Activated CD4-positive, alpha-beta memory T cell treated with anti-CD3 and anti-CD28 coated beads, Interleukin-2, amount 10 ng/mL, durations not matched to agents 7 days and 5 days (primary cell): ENCODE results near the gene RNF182. TPM values are rescaled to one million over a fixed set of nuclear protein-coding genes. Genes with fewer than 3 reads are reported as not detected.
"Not testable (repeated sequence)": the region's sequence is repeated elsewhere in the genome, so short reads cannot be mapped to it uniquely, and the experiment has no call there.

Experiments used
- CTCF ChIA-PET: fragments of 350-600 bp; sonication (Branson Sonifier 250); formaldehyde crosslinking; loops from one replicate; lab custom pipeline; 2021; ENCODE audit warnings: antibody characterized with exemption, inconsistent platforms; lab: Charles Lee
- POLR2A ChIA-PET: fragments of 350-600 bp; sonication (Branson Sonifier 250); formaldehyde crosslinking; loops from one replicate; lab custom pipeline; 2021; ENCODE audit warnings: antibody characterized with exemption; lab: Charles Lee
- DNase-seq: peaks from one replicate; pipeline ENCODE4 v3.0.0-alpha.2; 2020
- H3K27ac Mint-ChIP-seq: one replicate; pipeline ENCODE4 v1.8.0; 2021; ENCODE audit warnings: mild to moderate bottlenecking, mixed read lengths
- H3K27me3 Mint-ChIP-seq: one replicate; pipeline ENCODE4 v1.8.0; 2021; ENCODE audit warnings: mixed read lengths
- H3K36me3 Mint-ChIP-seq: one replicate; pipeline ENCODE4 v1.8.0; 2021; ENCODE audit warnings: low read depth, mixed read lengths
- H3K4me1 Mint-ChIP-seq: one replicate; pipeline ENCODE4 v1.8.0; 2021; ENCODE audit warnings: mixed read lengths
- H3K4me3 Mint-ChIP-seq: one replicate; pipeline ENCODE4 v1.8.0; 2021; ENCODE audit warnings: mild to moderate bottlenecking, mixed read lengths
- H3K9me3 Mint-ChIP-seq: one replicate; pipeline ENCODE4 v1.8.0; 2021; ENCODE audit warnings: mixed read lengths
- total RNA-seq, 2 experiments: library from RNA; stranded (reverse); gene quantifications; one replicate each; pipeline ENCODE4 v1.2.3, GENCODE V29; 2021

Gene RNF182, protein sequence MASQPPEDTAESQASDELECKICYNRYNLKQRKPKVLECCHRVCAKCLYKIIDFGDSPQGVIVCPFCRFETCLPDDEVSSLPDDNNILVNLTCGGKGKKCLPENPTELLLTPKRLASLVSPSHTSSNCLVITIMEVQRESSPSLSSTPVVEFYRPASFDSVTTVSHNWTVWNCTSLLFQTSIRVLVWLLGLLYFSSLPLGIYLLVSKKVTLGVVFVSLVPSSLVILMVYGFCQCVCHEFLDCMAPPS
- total RNA-seq: not detected

DNA sequence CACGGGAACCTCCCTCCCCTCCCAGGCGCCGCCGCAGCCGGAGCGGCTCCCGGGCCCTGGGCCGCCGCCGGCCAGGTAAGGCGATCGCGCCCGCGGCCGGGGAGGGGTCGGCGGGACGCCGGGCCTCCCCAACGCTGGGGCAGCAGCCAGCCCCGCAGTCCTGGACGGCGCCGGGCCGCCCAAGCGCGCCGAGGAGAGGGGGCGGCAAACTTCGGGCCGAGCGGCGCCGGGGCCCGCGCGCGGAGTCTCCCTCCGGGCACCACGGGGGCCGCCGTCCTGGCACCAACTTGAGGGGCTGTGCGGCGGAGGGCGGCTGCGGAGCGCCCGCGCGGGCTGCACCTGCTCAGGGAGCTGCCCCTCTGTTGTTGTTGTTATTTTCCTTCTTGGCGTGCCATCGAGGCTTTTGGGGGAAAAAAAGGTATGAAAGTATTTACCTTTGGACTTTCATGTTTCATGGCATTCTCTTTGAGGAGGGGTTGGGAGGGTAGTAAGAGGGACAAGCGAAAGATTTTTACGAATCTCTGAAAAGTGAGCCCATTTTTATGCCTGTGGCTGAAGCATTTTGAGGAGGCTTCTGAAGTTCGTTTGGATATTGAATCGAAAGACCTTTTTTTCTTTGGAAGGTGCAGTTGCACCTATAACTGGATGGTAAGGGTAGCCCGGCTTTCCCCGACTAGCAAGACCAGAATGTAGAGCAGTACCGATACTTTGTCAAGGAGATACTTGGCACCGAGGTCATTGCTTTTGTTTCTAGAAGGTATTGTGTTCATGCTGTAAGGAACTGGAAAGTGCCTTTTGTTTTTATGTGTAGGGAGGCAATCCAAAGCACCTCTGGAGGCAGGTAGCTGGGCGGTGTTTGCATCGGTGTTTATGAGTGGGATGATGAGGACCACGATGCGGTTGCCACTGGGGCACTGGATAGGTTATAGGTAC, at the start of gene RNF182:
RNF182 (plus strand) TSS at position 4 of the 933 bp plus-strand sequence. CDS start 52,168 bp downstream, outside the sequence.
- Mint-ChIP-seq H3K27ac (no peak within 1 kb of the TSS), H3K36me3 (no peaks in the 10 kb centered on the region), H3K4me3 (peak within 1 kb of the TSS; percentile 59), H3K27me3 (peaks cover 64% of the 10 kb centered on the region), H3K9me3 (no peaks in the 10 kb centered on the region), H3K4me1 (peaks cover 14% of the 10 kb centered on the region)
- ChIA-PET POLR2A (no interaction called here), CTCF (interaction anchor here (0.5 to 1.7 kb wide), 6 partner anchors 17 to 970 kb away, joined by 3 to 7 read pairs (median 3); no protein-coding TSS in a partner anchor)
- DNase-seq: peak; percentile 45

DNA sequence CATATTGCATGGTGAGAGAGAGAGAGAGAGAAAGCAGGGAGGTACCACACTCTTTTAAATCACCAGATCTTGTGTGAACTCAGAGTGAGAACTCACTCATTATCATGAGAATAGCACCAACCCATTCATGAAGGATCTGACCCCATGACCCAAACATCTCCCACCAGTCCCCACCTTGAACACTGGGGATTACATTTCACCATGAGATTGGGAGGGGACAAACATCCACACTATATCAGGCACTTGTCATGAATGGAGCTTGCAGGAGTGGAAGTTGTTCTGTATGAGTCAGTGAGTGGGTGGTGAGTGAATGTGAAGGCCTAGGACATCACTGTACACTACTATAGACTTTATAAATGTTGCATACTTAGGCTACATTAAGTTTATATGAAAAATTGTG, 47.7 kb upstream of the RNF182 start:
- H3K4me3 Mint-ChIP-seq: no peak overlapping the region
- H3K36me3 Mint-ChIP-seq: no peaks in the 10 kb centered on the region
- H3K9me3 Mint-ChIP-seq: no peaks in the 10 kb centered on the region
- ChIA-PET POLR2A (no interaction called here), CTCF (no interaction called here)
- peaks cover 16% of the 10 kb centered on the region for H3K27me3 Mint-ChIP-seq
- DNase-seq: no peak
- H3K4me1 Mint-ChIP-seq: peaks cover 10% of the 10 kb centered on the region
- H3K27ac Mint-ChIP-seq: no peak overlapping the region

GRCh38 chr6:13880061-13880663, 44.6 kb upstream of the RNF182 start:
- H3K27me3 Mint-ChIP-seq, H3K4me3 Mint-ChIP-seq, POLR2A ChIA-PET, H3K9me3 Mint-ChIP-seq, DNase-seq, H3K4me1 Mint-ChIP-seq, CTCF ChIA-PET, H3K27ac Mint-ChIP-seq, H3K36me3 Mint-ChIP-seq: not testable (repeated sequence)

DNA sequence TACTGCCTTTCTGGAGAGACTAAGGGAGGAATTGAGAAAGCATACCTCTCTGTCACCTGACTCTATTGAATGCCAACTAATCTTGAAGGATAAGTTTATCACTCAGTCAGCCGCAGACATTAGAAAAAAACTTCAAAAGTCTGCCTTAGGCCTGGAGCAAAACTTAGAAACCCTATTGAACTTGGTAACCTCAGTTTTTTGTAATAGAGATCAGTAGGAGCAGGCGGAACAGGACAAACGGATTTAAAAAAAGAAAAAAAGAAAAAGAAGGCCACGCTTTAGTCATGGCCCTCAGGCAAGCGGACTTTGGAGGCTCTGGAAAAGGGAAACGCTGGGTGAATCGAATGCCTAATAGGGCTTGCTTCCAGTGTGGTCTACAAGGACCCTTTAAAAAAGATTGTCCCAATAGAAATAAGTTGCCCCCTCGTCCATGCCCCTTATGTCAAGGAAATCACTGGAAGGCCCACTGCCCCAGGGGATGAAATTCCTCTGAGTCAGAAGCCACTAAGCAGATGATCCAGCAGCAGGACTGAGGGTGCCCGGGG, 43.1 kb upstream of the RNF182 start:
- Mint-ChIP-seq H3K9me3 (no peaks in the 10 kb centered on the region), H3K36me3 (no peaks in the 10 kb centered on the region), H3K27ac (no peak overlapping the region), H3K27me3 (peaks cover 9% of the 10 kb centered on the region), H3K4me3 (no peak overlapping the region), H3K4me1 (no peaks in the 10 kb centered on the region)
- DNase-seq: no peak
- ChIA-PET CTCF (no interaction called here), POLR2A (no interaction called here)

GRCh38 chr6:13883966-13884365, 40.8 kb upstream of the RNF182 start:
- CTCF ChIA-PET: interaction anchor here (0.6 to 0.9 kb wide), 2 partner anchors 17 to 162 kb away, joined by 3 read pairs; no protein-coding TSS in a partner anchor
- DNase-seq: no peak
- Mint-ChIP-seq H3K4me3 (no peak overlapping the region), H3K9me3 (no peaks in the 10 kb centered on the region), H3K27me3 (peaks cover 2% of the 10 kb centered on the region), H3K27ac (no peak overlapping the region), H3K4me1 (no peaks in the 10 kb centered on the region), H3K36me3 (no peaks in the 10 kb centered on the region)
- POLR2A ChIA-PET: no interaction called here

DNA sequence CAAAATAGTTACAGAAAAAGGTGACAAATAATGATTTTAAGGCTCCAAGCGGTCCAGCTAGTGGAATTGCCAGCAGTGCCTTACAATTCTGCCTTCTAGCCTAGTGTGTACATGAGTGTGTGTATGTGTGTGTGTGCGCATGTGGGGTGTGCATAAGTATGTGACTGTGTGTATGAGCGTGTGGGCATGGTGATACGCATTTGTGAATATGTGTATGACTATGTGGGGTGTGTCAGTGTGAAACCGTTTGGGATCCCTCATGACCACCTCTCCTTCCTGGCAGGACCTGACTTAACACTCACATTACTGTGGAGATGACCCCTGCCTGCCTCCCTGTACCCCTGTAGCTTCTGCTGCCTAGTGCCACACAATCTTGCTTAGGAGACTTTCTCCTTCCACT, 40.4 kb upstream of the RNF182 start:
- H3K4me1 Mint-ChIP-seq: no peaks in the 10 kb centered on the region
- H3K36me3 Mint-ChIP-seq: no peaks in the 10 kb centered on the region
- no peaks in the 10 kb centered on the region for H3K9me3 Mint-ChIP-seq
- H3K27ac Mint-ChIP-seq: no peak overlapping the region
- peaks cover 2% of the 10 kb centered on the region for H3K27me3 Mint-ChIP-seq
- ChIA-PET POLR2A (no interaction called here), CTCF (interaction anchor here (0.6 kb wide), 1 partner anchor 17 kb away, joined by 3 read pairs; no protein-coding TSS in a partner anchor)
- no peak overlapping the region for H3K4me3 Mint-ChIP-seq
- no peak for DNase-seq

- Mint-ChIP-seq H3K27me3 (peaks cover 2% of the 10 kb centered on the region), H3K36me3 (no peaks in the 10 kb centered on the region), H3K9me3 (no peaks in the 10 kb centered on the region), H3K4me1 (no peaks in the 10 kb centered on the region), H3K27ac (no peak overlapping the region), H3K4me3 (no peak overlapping the region)
- DNase-seq: no peak
- ChIA-PET CTCF (interaction anchor here (0.8 to 2.1 kb wide), 4 partner anchors 9 to 181 kb away, joined by 3 to 16 read pairs (median 4); no protein-coding TSS in a partner anchor), POLR2A (no interaction called here)
These were observed 39.2 kb upstream of the RNF182 start for GRCh38 chr6:13885601-13886000.

- ChIA-PET CTCF (interaction anchor here (1.5 to 2.1 kb wide), 2 partner anchors 13 to 180 kb away, joined by 3 to 16 read pairs; no protein-coding TSS in a partner anchor), POLR2A (no interaction called here)
- no peak for DNase-seq
- no peak overlapping the region for H3K27ac Mint-ChIP-seq
- H3K27me3 Mint-ChIP-seq: peaks cover 2% of the 10 kb centered on the region
- H3K4me3 Mint-ChIP-seq: no peak overlapping the region
- no peaks in the 10 kb centered on the region for H3K9me3 Mint-ChIP-seq
- H3K36me3 Mint-ChIP-seq: no peaks in the 10 kb centered on the region
- no peaks in the 10 kb centered on the region for H3K4me1 Mint-ChIP-seq
These were observed 37.8 kb upstream of the RNF182 start for GRCh38 chr6:13886949-13887348.

DNA sequence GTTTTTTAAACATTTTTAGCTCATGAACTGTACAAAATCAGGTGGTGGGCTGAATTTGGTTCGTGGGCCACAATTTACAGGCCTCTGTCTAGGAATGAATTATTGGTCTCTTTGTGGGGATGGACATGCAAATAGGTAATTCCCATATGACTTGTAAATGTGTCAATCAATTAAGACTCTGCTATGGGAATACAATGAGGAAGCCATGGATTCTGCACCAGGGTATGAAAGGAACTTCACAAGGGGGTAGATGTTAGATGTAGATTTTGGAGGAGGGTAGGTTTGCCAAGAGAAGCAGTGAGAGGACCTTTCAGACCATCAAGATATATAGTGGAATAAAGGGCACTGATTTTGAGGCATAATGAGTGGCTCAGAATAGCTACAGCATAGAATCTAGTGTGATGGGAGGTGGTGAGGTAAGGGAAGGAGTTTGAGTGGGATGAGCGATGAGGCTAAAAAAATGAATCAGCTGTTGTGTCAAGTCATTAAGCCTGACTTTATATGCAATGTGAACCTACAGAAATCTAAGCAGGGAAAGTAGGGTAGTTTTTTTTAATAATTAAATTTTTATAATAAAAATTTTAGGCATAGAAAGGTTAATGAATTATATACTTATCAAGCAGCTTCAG, 32.6 kb upstream of the RNF182 start:
- Mint-ChIP-seq H3K36me3 (no peaks in the 10 kb centered on the region), H3K4me3 (no peak overlapping the region), H3K9me3 (no peaks in the 10 kb centered on the region), H3K27me3 (peaks cover 15% of the 10 kb centered on the region), H3K4me1 (no peaks in the 10 kb centered on the region), H3K27ac (no peak overlapping the region)
- POLR2A ChIA-PET: no interaction called here
- no peak for DNase-seq
- CTCF ChIA-PET: interaction anchor here (0.6 to 0.9 kb wide), 2 partner anchors 102 to 1067 kb away, joined by 3 read pairs; no protein-coding TSS in a partner anchor

DNA sequence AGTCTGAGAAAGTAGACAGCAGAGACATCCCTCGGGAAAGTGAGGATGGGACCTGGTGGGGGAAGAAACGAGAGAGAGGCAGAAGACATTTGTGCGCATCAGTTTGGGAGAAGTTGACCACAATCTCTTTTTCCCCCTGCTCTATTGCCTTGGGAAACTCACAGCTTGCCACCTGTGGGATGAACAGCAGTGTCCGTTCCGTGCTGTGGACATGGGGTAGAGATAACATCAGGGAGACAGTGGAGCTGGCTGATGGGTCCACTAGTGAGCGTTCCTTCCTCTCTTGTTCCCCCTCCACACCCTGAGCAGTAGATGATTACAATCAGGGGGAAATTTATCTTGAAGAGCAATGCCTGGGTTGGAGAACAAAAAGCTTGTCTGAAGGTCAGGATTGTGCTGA, 21.8 kb upstream of the RNF182 start:
- no peak overlapping the region for H3K4me3 Mint-ChIP-seq
- H3K9me3 Mint-ChIP-seq: no peaks in the 10 kb centered on the region
- no peak for DNase-seq
- CTCF ChIA-PET: no interaction called here
- H3K27me3 Mint-ChIP-seq: peaks cover 41% of the 10 kb centered on the region
- H3K27ac Mint-ChIP-seq: no peak overlapping the region
- no peaks in the 10 kb centered on the region for H3K4me1 Mint-ChIP-seq
- no peaks in the 10 kb centered on the region for H3K36me3 Mint-ChIP-seq
- POLR2A ChIA-PET: no interaction called here

- Mint-ChIP-seq H3K4me1 (no peaks in the 10 kb centered on the region), H3K27me3 (peaks cover 41% of the 10 kb centered on the region), H3K27ac (no peak overlapping the region), H3K36me3 (no peaks in the 10 kb centered on the region), H3K4me3 (no peak overlapping the region), H3K9me3 (no peaks in the 10 kb centered on the region)
- ChIA-PET POLR2A (no interaction called here), CTCF (no interaction called here)
- DNase-seq: no peak
These were observed 21.4 kb upstream of the RNF182 start for GRCh38 chr6:13903364-13903763.

DNA sequence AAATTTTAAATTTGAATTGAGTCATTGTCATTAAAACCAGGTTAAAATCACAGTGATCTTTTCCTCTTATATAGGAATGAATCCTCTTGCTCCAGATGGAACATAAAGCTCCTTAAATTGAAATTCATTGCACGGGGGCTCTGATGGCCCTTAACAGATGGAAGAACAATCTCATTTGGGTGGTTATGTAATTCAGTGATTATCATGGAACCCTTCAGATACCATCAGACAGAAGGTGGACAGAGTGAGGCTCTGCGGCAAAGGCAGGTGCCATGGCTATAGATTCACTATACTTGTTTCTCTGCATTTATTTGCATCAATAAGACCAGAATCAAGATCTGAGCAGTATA, 17.8 kb upstream of the RNF182 start:
- ChIA-PET CTCF (interaction anchor here (5.4 kb wide), 1 partner anchor 141 kb away, joined by 37 read pairs; no protein-coding TSS in a partner anchor), POLR2A (no interaction called here)
- Mint-ChIP-seq H3K27me3 (peaks cover 56% of the 10 kb centered on the region), H3K4me1 (no peaks in the 10 kb centered on the region), H3K9me3 (no peaks in the 10 kb centered on the region), H3K4me3 (no peak overlapping the region), H3K36me3 (no peaks in the 10 kb centered on the region), H3K27ac (no peak overlapping the region)
- DNase-seq: no peak
